ENCODE results near the gene ZFP69B.

GRCh38 chr1:40507973-40508372 is 57.7 kb downstream of the ZFP69B start:
- TF ChIP-seq POLR2A (IDR thresholded peaks at IDR 0.05; ENCODE audit: low read depth, low read length): no peak
- no peak for TF ChIP-seq POLR2AphosphoS5 (IDR thresholded peaks at IDR 0.05; ENCODE audit: low read depth, low read length)
- no peak for TF ChIP-seq TAF1 (IDR thresholded peaks at IDR 0.05; ENCODE audit: low read depth, low read length)
- TF ChIP-seq PAX5 (IDR thresholded peaks at IDR 0.05; ENCODE audit: insufficient read depth, low read length, severe bottlenecking): no peak
- no peak for TF ChIP-seq POU2F2 (IDR thresholded peaks at IDR 0.05; ENCODE audit: low read depth, low read length)

Data from GM12891 (cell line).